ENCODE measurements around the gene BTG4.

The BTG4 gene

DNA sequence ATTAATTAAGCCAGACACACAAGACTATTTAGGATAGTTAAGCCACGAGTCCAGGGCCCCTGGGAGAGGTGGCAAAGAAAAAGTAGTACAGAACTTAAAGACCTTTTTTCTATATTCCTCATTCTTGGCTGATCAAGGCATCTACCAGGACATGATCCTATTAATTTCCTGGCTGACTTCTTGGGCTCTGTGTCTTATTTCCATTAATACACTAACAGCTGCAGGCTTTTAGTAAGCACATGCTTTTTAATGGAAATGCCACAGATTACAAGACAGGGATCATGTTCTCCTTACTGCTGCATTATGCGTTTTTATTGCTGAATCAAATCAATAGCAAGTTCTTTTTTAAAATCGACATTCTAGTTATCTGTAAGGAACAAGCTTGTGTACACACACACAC lies 35.2 kb downstream of the BTG4 start:
- Mint-ChIP-seq H3K36me3 (peaks cover 3% of the 10 kb centered on the region), H3K4me3 (no peak overlapping the region), H3K9me3 (peaks cover 14% of the 10 kb centered on the region), H3K27me3 (peaks cover 20% of the 10 kb centered on the region), H3K27ac (no peak overlapping the region), H3K4me1 (no peaks in the 10 kb centered on the region)

DNA sequence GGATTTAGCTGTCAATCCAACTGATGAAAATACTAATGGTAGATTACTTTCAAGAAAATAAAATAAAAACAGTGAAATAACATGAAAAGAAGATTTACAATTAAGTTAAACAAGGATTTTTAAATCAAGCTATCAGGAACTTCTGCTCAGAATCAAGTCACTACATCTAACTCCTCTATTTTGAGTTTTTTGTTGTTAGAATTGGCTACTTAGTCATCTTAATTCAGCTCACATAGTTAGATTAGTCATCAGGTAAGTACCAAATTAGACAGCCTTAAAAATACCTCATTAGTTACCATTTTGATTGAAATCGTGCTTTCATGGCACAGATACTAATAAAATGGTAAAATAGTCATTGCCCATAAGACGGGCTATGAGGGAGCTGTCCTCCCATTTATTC lies 35.8 kb downstream of the BTG4 start:
- Mint-ChIP-seq H3K4me1 (no peaks in the 10 kb centered on the region), H3K27me3 (peaks cover 20% of the 10 kb centered on the region), H3K9me3 (peaks cover 14% of the 10 kb centered on the region), H3K36me3 (peaks cover 3% of the 10 kb centered on the region), H3K4me3 (no peak overlapping the region), H3K27ac (no peak overlapping the region)

DNA sequence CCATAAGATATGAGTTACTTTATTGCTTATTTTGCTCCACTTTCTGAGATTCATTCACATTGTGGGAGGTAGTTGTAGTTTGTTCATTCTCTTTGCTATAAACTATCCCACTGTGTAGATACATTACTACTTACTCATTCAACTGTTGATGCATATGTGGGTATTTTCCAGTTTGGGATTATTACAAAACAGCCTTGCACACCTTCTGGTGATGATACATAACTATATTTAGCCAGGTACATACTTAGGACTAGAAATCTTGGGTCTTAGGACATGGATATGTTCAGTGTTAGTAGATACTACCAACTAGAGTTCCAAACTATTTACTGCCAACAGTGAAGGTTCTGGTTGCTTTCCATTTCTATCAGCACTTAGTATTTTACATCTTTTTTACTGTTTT lies 37.8 kb downstream of the BTG4 start:
- H3K27ac Mint-ChIP-seq = no peak overlapping the region
- H3K27me3 Mint-ChIP-seq = peaks cover 9% of the 10 kb centered on the region
- H3K4me1 Mint-ChIP-seq = no peaks in the 10 kb centered on the region
- no peaks in the 10 kb centered on the region for H3K9me3 Mint-ChIP-seq
- no peaks in the 10 kb centered on the region for H3K36me3 Mint-ChIP-seq
- H3K4me3 Mint-ChIP-seq = no peak overlapping the region

DNA sequence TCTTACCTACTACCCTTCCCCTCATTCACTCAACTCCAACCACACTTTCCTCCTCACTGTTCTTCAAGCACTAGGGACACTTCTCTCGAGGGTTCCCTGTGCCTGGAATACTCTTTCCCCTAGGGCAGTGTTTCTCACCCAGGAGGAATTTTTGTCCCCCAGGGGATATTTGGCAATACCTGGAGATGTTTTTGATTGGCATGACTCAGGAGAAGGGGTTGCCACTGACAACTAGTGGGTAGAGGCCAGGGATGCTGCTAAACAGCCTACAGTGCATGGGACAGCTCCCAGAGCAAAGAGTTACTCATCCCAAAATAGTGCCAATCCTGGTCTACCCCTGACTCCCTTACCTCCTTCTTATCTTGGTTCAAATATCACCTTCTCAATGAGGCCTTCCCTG lies 40.0 kb downstream of the BTG4 start:
- no peaks in the 10 kb centered on the region for H3K9me3 Mint-ChIP-seq
- no peak overlapping the region for H3K27ac Mint-ChIP-seq
- no peaks in the 10 kb centered on the region for H3K36me3 Mint-ChIP-seq
- H3K27me3 Mint-ChIP-seq = peaks cover 9% of the 10 kb centered on the region
- H3K4me1 Mint-ChIP-seq = no peaks in the 10 kb centered on the region
- H3K4me3 Mint-ChIP-seq = no peak overlapping the region

DNA sequence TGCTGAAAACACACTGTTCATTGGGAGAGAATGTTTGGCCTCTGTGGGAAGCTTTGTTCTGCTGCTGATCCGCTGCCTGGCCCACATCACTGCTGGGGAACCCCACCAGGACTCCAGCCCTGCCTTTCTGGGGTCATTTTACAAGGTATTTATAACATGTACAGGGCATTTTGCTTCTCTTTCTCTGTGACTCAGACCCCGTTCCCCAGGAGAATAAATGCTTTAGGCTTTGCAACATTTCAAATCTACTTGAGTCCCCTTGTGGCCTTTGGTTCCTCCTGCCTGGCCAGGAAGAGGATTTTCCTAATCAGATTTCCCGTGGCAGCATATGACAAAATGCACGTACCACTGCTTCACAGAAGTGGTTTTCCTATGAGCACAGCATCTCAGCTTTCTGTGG lies 43.0 kb downstream of the BTG4 start:
- no peaks in the 10 kb centered on the region for H3K36me3 Mint-ChIP-seq
- H3K4me1 Mint-ChIP-seq = no peaks in the 10 kb centered on the region
- peaks cover 5% of the 10 kb centered on the region for H3K27me3 Mint-ChIP-seq
- no peak overlapping the region for H3K27ac Mint-ChIP-seq
- H3K4me3 Mint-ChIP-seq = no peak overlapping the region
- H3K9me3 Mint-ChIP-seq = no peaks in the 10 kb centered on the region

DNA sequence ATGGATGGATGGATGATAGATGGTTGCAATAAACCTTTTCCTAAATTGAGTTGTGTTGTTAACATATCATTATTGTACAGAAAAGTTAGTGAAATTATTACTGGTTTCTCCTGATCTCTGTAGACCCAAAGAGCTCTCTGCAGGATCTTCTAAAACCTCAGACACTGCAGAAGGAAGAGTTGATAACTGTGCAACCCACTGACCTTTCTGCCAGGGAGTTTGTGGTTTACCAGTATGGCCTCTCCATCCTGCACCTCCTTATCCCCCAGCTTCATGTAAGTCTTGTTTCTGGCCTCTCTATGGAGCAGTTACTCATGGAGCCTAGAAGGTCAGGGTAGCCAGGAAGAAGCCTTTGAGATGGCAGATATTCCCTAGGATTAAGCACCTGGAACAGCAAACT lies 45.6 kb downstream of the BTG4 start:
- no peaks in the 10 kb centered on the region for H3K27me3 Mint-ChIP-seq

DNA sequence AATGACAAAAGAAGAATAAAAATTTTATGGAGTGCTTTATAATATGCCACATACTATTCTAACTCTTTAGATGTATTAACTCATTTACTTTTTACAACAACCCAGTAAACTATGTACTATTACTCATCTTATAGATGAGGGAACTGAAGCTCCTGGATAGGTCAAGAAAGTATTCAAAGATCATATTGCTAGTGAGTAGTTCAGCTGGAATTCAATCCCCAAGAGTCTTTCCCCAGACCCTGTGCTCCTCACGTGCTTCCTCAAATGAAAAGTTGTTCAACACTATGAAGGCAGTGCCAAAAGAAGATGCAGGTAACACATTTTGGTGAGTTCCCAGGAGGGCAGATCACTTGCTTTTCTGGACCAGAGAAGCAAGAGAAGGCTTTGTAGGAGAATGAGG lies 46.8 kb downstream of the BTG4 start:
- peaks cover 5% of the 10 kb centered on the region for H3K27me3 Mint-ChIP-seq
- no peaks in the 10 kb centered on the region for H3K9me3 Mint-ChIP-seq
- H3K4me1 Mint-ChIP-seq = no peaks in the 10 kb centered on the region
- no peaks in the 10 kb centered on the region for H3K36me3 Mint-ChIP-seq
- no peak overlapping the region for H3K27ac Mint-ChIP-seq
- no peak overlapping the region for H3K4me3 Mint-ChIP-seq

More for the DNA sequence above, 45.6 kb downstream of the BTG4 start:
- H3K9me3 Mint-ChIP-seq = no peaks in the 10 kb centered on the region
- H3K27ac Mint-ChIP-seq = no peak overlapping the region
- no peaks in the 10 kb centered on the region for H3K4me1 Mint-ChIP-seq
- H3K4me3 Mint-ChIP-seq = no peak overlapping the region
- H3K36me3 Mint-ChIP-seq = no peaks in the 10 kb centered on the region

DNA sequence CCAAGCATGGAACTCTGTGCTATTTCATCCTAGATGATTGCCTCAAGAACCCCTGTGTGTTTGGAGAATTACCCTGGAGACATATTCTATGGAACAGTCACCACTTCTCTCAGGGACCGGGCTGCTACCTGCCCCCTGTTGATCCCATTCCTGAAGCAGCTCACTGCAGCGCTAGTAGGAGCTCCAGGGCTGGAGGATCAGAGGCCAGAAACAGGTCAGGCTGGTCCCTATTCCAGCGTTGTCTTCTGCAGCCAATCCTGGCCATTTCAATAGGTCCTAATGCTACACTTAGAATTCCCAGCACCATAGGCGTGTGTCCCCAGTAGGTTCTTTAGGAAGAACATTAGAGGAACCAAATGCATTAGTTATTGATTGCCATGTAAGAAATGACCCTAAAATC lies 48.9 kb downstream of the BTG4 start:
- H3K9me3 Mint-ChIP-seq = no peaks in the 10 kb centered on the region
- peaks cover 10% of the 10 kb centered on the region for H3K27me3 Mint-ChIP-seq
- no peaks in the 10 kb centered on the region for H3K4me1 Mint-ChIP-seq
- no peak overlapping the region for H3K27ac Mint-ChIP-seq
- no peak overlapping the region for H3K4me3 Mint-ChIP-seq
- no peaks in the 10 kb centered on the region for H3K36me3 Mint-ChIP-seq

DNA sequence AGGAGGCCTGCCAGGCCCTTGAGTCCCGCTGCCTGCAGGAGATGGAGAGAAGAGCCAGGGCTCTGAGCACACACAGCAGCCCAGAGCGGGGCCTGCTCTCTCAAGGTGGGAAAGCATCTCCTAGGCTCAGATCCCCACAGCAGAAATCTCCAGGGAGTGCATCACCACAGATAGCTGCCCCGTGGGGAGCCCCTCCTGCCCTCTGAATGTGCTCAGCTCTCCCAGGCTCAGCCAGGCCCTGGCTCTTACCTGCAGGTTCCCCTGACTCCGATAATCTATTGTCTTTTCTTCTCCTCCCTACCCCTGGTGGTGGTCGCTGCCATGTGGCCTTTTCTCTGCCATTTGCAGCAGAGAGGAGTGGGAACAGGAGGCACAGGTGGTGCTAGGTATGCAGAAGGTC lies 49.9 kb downstream of the BTG4 start:
- Mint-ChIP-seq H3K9me3 (no peaks in the 10 kb centered on the region), H3K4me1 (no peaks in the 10 kb centered on the region), H3K4me3 (no peak overlapping the region), H3K36me3 (no peaks in the 10 kb centered on the region), H3K27me3 (peaks cover 10% of the 10 kb centered on the region), H3K27ac (no peak overlapping the region)

DNA sequence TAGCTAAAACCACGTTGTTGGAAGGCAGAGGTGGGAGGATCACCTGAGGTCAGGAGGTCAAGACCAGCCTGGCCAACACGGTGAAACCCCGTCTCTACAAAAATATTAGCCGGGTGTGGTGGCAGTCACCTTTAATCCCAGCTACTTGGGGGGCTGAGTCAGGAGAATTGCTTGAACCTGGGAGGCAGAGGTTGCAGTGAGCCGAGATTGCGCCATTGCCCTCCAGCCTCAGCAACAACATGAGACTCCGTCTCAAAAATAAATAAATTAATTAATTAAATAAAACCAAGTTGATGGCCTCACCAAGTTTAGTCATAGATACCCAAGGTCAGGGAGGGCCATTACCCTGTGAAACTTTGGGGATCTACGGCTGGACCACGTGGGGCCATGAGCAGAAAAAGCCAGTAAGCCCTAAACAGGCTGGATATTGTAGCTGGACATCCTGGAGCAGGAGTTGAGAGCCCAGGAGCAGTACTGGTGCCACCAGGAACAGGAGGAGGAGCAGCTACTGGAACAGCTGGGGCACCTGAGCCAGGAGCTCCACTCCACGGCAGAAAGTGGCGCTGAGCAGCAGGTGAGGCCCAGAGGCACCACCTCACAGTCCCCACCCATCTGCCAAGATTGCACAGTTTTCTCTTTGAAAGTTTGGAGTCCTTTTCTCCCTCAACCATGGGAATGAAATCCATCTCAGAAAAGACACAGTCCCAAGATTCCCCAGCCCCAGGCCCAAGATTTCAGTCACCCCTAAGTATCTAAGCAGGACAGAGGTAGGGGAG lies 50.5 kb downstream of the BTG4 start:
- no peaks in the 10 kb centered on the region for H3K36me3 Mint-ChIP-seq
- H3K27me3 Mint-ChIP-seq = peaks cover 10% of the 10 kb centered on the region
- H3K4me3 Mint-ChIP-seq = no peak overlapping the region
- no peak overlapping the region for H3K27ac Mint-ChIP-seq
- no peaks in the 10 kb centered on the region for H3K9me3 Mint-ChIP-seq
- no peaks in the 10 kb centered on the region for H3K4me1 Mint-ChIP-seq

DNA sequence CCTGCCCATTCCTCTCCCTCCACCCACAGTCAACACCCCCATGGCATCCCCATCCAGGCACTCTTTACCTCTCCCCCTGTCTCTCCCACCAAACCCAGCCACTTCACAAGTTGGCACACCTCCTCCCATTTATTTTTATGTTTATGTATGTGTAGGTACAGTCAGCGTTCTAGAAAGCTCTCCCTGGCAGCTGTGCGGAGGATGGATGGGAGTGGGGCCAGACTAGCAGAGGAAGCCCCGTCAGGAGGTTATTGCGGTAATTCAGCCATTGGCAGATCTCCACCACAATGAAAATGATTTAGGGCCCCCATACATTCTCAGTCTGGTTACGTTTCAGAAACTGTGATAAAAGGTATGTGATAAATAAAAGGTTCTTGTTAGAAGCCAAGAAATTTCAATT lies 51.3 kb downstream of the BTG4 start:
- H3K4me3 Mint-ChIP-seq = no peak overlapping the region
- H3K9me3 Mint-ChIP-seq = no peaks in the 10 kb centered on the region
- no peak overlapping the region for H3K27ac Mint-ChIP-seq
- no peaks in the 10 kb centered on the region for H3K36me3 Mint-ChIP-seq
- no peaks in the 10 kb centered on the region for H3K4me1 Mint-ChIP-seq
- H3K27me3 Mint-ChIP-seq = peaks cover 10% of the 10 kb centered on the region

DNA sequence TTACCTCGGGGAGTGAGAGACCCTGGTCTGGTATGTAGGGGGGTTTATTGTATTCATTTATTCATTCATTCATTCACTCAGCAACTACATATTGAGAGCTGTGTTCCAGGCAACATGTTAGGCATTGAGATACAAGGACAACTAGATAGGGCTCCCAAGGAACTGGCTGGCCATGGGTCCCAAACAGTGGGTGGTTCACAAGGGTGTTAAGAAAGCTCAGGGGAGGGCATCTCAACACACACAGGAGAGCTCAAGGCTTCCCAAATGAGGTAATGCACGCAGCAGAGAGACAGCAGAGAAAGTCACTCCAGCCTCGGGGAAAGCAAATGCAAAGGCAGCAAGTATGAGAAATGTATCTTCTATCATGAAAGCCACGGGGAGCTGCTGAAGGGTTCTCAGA lies 51.8 kb downstream of the BTG4 start:
- H3K36me3 Mint-ChIP-seq = no peaks in the 10 kb centered on the region
- no peak overlapping the region for H3K4me3 Mint-ChIP-seq
- H3K27me3 Mint-ChIP-seq = peaks cover 10% of the 10 kb centered on the region
- no peak overlapping the region for H3K27ac Mint-ChIP-seq
- H3K4me1 Mint-ChIP-seq = no peaks in the 10 kb centered on the region
- no peaks in the 10 kb centered on the region for H3K9me3 Mint-ChIP-seq

DNA sequence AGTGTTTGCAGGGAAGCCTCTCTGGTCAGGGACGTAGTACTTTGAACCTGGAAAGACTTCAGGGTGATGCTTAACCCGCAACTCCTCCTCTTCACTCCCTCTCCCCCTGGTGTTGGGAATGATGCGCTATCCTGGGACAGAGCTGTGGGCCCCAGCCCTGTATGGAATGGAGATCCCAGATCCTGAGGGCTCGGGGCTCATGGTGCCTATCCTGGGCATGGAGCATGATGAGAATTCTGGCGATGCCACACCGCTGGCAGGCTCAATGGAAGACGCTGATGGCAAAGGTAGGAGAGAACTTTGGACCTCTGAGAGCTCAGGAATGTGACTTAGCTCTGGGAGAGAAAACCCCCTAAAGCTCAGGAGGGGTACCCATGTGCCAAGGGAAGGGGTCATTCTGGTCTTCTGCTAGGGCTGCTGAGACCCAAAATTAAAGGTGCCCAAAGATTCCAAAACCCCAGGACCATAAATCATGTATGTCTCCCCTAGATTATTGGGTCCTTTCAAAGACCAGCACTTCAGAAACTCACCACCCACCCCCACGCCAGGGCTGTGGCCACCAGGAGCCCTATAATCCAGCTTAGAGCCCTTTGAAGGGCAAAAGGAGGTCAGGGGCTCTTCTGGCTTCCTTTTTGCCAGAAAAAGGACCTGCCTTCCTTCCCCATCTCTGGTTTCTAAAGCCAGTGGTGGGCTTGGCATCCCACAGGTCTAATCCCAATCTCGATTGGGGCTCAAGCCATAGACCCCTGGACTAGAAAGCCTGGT lies 52.5 kb downstream of the BTG4 start:
- no peak overlapping the region for H3K4me3 Mint-ChIP-seq
- no peaks in the 10 kb centered on the region for H3K9me3 Mint-ChIP-seq
- H3K27me3 Mint-ChIP-seq = peaks cover 10% of the 10 kb centered on the region
- no peak overlapping the region for H3K27ac Mint-ChIP-seq
- no peaks in the 10 kb centered on the region for H3K36me3 Mint-ChIP-seq
- no peaks in the 10 kb centered on the region for H3K4me1 Mint-ChIP-seq

DNA sequence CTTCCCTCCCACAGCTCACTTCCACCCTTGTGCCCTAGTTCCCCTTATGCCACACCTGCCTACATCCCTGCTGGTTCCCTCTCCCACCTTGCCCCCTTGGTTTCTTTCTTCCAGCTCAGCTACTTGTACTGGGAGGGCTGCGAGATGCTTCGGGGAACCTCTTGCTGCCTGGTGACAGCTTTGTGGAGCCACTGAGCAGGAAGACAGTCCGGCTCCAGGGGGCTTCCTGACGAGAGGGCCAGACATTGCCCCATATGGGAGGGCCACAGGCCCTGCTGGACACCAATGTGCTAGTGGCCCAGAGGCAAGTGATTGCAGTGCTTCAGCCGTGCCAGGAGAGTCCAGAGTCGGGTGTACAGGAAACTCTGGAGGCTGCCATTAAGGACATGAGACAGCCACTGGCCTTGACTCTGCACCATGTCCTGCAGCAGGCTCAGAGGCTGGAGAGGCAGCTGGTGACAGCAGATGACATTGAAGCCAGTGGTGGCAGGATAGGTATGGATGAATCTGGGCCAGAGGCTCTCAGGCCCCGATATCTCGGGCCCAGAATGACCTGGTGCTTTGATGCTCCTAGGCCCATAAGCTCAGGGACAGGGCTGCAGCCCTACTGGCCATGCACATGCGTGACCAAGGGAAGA lies 54.3 kb downstream of the BTG4 start:
- no peaks in the 10 kb centered on the region for H3K9me3 Mint-ChIP-seq
- H3K4me3 Mint-ChIP-seq = no peak overlapping the region
- no peaks in the 10 kb centered on the region for H3K36me3 Mint-ChIP-seq
- H3K4me1 Mint-ChIP-seq = no peaks in the 10 kb centered on the region
- H3K27me3 Mint-ChIP-seq = peaks cover 10% of the 10 kb centered on the region
- H3K27ac Mint-ChIP-seq = no peak overlapping the region

DNA sequence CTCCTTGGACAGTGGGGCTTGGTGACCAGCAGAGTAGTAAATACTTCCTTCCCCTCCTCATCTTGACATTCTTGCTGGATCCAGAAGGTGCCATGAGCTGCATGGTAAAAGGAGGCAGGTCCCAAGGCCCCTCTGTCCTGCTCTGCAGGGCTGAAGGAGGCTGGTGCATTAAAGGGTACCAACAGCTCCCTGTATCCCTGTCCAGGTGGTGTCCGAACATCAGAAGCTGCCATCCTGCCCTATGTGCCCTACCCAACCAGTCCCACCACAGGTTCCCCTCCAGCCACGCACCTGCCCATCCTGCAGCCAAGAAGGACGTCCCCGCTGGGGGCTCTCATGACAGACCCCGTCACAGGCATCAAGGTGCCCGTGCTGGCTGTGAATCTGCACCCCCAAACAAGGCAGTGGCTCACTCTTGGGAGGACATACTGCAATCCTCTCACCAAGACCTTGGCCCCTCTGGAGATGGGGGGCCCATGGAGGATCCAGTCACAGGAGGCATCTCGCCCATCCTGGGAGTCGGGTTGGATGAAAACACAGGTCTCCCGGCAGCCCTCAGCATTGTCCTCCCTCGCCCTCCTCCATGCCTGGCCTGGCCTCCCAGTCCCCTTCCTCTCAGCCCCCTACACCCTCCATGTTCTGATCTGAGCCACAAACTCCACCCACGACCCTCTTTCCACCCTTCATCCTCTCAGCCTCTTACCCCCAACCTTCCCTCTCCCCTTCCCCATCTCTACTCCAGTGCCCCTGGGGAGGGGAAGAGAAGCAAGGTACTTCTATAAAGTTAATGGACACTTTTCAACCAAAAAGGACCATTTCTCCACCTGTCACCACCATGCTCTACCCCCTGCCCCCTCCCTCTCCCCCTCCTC lies 55.1 kb downstream of the BTG4 start:
- Mint-ChIP-seq H3K27me3 (peaks cover 10% of the 10 kb centered on the region), H3K9me3 (no peaks in the 10 kb centered on the region), H3K27ac (no peak overlapping the region), H3K4me1 (no peaks in the 10 kb centered on the region), H3K36me3 (no peaks in the 10 kb centered on the region), H3K4me3 (no peak overlapping the region)
